NCI-H146 (cell line): ENCODE measurements around the gene PRR5L.
"Not testable (repeated sequence)": the region's sequence is repeated elsewhere in the genome, so short reads cannot be mapped to it uniquely, and the experiment has no call there.

Source experiments
- DNase-seq: peaks from one replicate; lab custom pipeline; 2025; lab: John Stamatoyannopoulos, UW

Gene PRR5L

GRCh38 chr11:36500315-36500721 lies 204.2 kb downstream of the PRR5L start:
- DNase-seq, result no peak

GRCh38 chr11:36501236-36501635 lies 205.1 kb downstream of the PRR5L start:
- no peak for DNase-seq

- no peak for DNase-seq
These were observed 211.9 kb downstream of the PRR5L start for GRCh38 chr11:36507824-36508489.

- DNase-seq, result no peak
These were observed 212.7 kb downstream of the PRR5L start for GRCh38 chr11:36508743-36509142.

GRCh38 chr11:36509201-36509639 lies 213.1 kb downstream of the PRR5L start:
- DNase-seq, result peak; percentile 22

GRCh38 chr11:36509694-36510593 lies 213.9 kb downstream of the PRR5L start, which contains the start of gene TRAF6:
TRAF6 (minus strand) TSS chr11:36510272; CDS start chr11:36501515, 8,757 bp downstream.
- DNase-seq, result peak; percentile 82

- no peak for DNase-seq
These were observed 214.5 kb downstream of the PRR5L start for GRCh38 chr11:36510594-36510942.

GRCh38 chr11:36511062-36511461 lies 215.0 kb downstream of the PRR5L start:
- not testable (repeated sequence) for DNase-seq

- DNase-seq, result no peak
These were observed 215.9 kb downstream of the PRR5L start for GRCh38 chr11:36512016-36512415.

- no peak for DNase-seq
These were observed 217.9 kb downstream of the PRR5L start for GRCh38 chr11:36513965-36514364.
